K562 (cell line): ENCODE results near the gene SEC24A. TPM values are rescaled to one million over a fixed set of nuclear protein-coding genes. Genes with fewer than 3 reads are reported as not detected.

Experiments
- BCOR ChIP-seq: fragments of 450-650 bp; IDR thresholded peaks from 2 replicates; pipeline ENCODE4 v1.6.1; 2016
- EHMT2 ChIP-seq: fragments of 450-650 bp; IDR thresholded peaks from 2 replicates; pipeline ENCODE4 v1.6.1; 2018; ENCODE audit warnings: antibody characterized with exemption
- ESRRA ChIP-seq: fragments of 450-650 bp; IDR thresholded peaks from 2 replicates; pipeline ENCODE4 v1.6.1; 2014; ENCODE audit warnings: low read depth, mild to moderate bottlenecking, moderate library complexity, borderline replicate concordance
- FOSL1 ChIP-seq: fragments of 200-800 bp; sonication (Bioruptor generic); conservative IDR thresholded peaks from 2 replicates; pipeline ENCODE4 v1.6.1; 2016; ENCODE audit warnings: missing genetic modification characterization, missing compliant biosample characterization
- FOXP1 ChIP-seq: sonication (generic); formaldehyde crosslinking; IDR thresholded peaks from 2 replicates; pipeline ENCODE4 v1.8.0; 2022; ENCODE audit warnings: mild to moderate bottlenecking, missing genetic modification reagents
- ILF3 ChIP-seq: fragments of 450-650 bp; IDR thresholded peaks from 2 replicates; pipeline ENCODE4 v1.6.1; 2018; ENCODE audit warnings: antibody characterized with exemption, mild to moderate bottlenecking, moderate library complexity, borderline replicate concordance
- JUND ChIP-seq, 2 experiments: IDR thresholded peaks; 2 replicates in 1 of 2; 3 replicates in 1 of 2; pipeline ENCODE4 v1.6.1; 2011; ENCODE audit warnings: borderline replicate concordance in 2 of 2, low read depth in 2 of 2, low read length in 2 of 2, improper control_type of control experiment in 1 of 2, missing biosample characterization in 1 of 2, missing genetic modification characterization in 1 of 2, missing genetic modification reagents in 1 of 2
- MEF2D ChIP-seq: conservative IDR thresholded peaks from 2 replicates; pipeline ENCODE4 v1.6.1; 2016; ENCODE audit warnings: low read depth, missing genetic modification characterization, missing compliant biosample characterization
- NR2F6 ChIP-seq: fragments of 450-650 bp; formaldehyde crosslinking; IDR thresholded peaks from 2 replicates; pipeline ENCODE4 v1.4.0; 2020; ENCODE audit warnings: mild to moderate bottlenecking
- NRF1 ChIP-seq, 2 experiments: fragments of 450-650 bp; IDR thresholded peaks in 1 of 2; conservative IDR thresholded peaks in 1 of 2; 2 replicates each; pipeline ENCODE4 v1.6.1; 2014; ENCODE audit warnings: mild to moderate bottlenecking in 2 of 2
- POU5F1 ChIP-seq: fragments of 150-350 bp; IDR thresholded peaks from 2 replicates; pipeline ENCODE4 v1.6.1; 2014; ENCODE audit warnings: borderline replicate concordance, low read length, low read depth, mild to moderate bottlenecking; ENCODE audit not compliant: partially characterized antibody
- SREBF2 ChIP-seq: sonication (generic); formaldehyde crosslinking; IDR thresholded peaks from 2 replicates; pipeline ENCODE4 v1.4.0; 2020; ENCODE audit warnings: mild to moderate bottlenecking, missing genetic modification reagents
- TAF15 ChIP-seq: fragments of 200-400 bp; formaldehyde crosslinking; IDR thresholded peaks from 2 replicates; pipeline ENCODE4 v1.6.1; 2017; ENCODE audit warnings: mild to moderate bottlenecking, low read depth, low read length, moderate library complexity
- ZC3H8 ChIP-seq: fragments of 450-650 bp; IDR thresholded peaks from 2 replicates; pipeline ENCODE4 v1.6.1; 2017
- ZNF282 ChIP-seq: sonication (generic); formaldehyde crosslinking; IDR thresholded peaks from 2 replicates; pipeline ENCODE4 v1.8.1; 2023; ENCODE audit warnings: missing genetic modification reagents
- ZNF444 ChIP-seq: fragments of 250-450 bp; sonication (Bioruptor Pico); IDR thresholded peaks from 2 replicates; pipeline ENCODE4 v1.4.0; 2020; ENCODE audit warnings: mild to moderate bottlenecking, moderate library complexity
- polyA plus RNA-seq, 8 experiments: library from polyadenylated mRNA; depleted of rRNA in 4 of 8; stranded (reverse) in 5 of 8; unstranded in 3 of 8; fragments of >200 nt; fragmentation: Nextera tagmentation in 2 of 8; fragmentation: Illumina TruSeq in 1 of 8; extraction: Ambion mirVana in 2 of 8; extraction: Trizol in 1 of 8; gene quantifications; 2 replicates each; pipeline versions ENCODE4 v1.2.1 to v1.2.3, GENCODE V29; 2011 to 2014; ENCODE audit warnings: inconsistent platforms in 1 of 8, missing spikeins in 1 of 8
- total RNA-seq, 7 experiments: library from RNA; depleted of rRNA in 6 of 7; stranded (reverse); fragments of >200 nt in 6 of 7; fragmentation: Illumina TruSeq in 2 of 7; extraction: Trizol in 2 of 7; gene quantifications; 2 replicates each; pipeline versions ENCODE4 v1.2.1 to v1.2.3, GENCODE V29; 2011 to 2021; ENCODE audit warnings: low replicate concordance in 1 of 7
- TF ChIP-seq, protein P1 (sequence below): fragments of 200-800 bp; sonication (Bioruptor generic); IDR thresholded peaks from 2 replicates; pipeline ENCODE4 v1.6.1; 2017; ENCODE audit warnings: missing genetic modification characterization, missing compliant biosample characterization
- TF ChIP-seq, protein P2 (sequence below): fragments of 250-450 bp; sonication (Bioruptor Pico); IDR thresholded peaks from 2 replicates; pipeline ENCODE4 v1.5.0; 2020; ENCODE audit warnings: mild to moderate bottlenecking
- TF ChIP-seq, protein P3 (sequence below): fragments of 250-450 bp; sonication (Bioruptor Pico); IDR thresholded peaks from 2 replicates; pipeline ENCODE4 v1.8.0; 2022; ENCODE audit warnings: inconsistent platforms, mild to moderate bottlenecking, moderate library complexity, borderline replicate concordance
- TF ChIP-seq, protein P4 (sequence below): fragments of 250-450 bp; sonication (Bioruptor Pico); IDR thresholded peaks from 2 replicates; pipeline ENCODE4 v1.4.0; 2020; ENCODE audit warnings: mild to moderate bottlenecking

The SEC24A gene
- total and polyA plus RNA-seq, 9 of the 15 experiments (the other 6 are each of a cell fraction or from before 2014, with no cell fraction given), result 7.9 to 36.5 (median 17.5) TPM

DNA sequence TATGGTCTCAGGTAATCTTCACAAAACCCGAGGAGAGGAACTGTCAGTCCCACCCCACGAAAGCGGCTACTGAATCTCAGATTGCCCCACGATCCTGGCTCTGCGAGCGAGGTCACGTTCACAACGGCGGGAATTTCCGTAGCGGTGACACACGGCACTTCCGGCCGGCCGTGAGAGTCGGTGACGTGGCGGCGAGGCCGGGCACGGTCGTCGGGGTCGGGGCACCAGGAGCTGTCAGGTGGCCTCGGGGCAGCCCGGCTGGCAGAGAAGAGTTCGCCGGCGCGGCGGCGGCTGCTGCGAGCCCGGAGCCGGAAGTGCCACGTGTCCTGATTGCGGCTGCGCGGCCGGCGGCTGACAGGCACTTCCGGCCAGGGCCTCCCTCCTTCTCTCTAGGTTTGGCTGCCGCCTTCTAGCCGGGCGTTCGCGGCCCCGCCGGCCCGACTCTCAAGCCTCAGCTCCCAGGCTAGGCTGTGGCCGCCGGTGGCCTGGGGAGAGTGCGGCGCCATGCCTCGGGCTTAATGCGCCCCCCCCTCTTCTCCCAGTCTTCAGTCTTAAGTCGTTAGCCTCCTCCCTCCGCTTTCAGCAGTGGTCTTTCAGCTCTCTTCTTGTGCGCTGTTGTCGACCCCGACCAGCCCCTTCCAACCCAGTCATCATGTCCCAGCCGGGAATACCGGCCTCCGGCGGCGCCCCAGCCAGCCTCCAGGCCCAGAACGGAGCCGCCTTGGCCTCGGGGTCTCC, at the start of gene SEC24A (continued):
- TF ChIP-seq, protein P1, sequence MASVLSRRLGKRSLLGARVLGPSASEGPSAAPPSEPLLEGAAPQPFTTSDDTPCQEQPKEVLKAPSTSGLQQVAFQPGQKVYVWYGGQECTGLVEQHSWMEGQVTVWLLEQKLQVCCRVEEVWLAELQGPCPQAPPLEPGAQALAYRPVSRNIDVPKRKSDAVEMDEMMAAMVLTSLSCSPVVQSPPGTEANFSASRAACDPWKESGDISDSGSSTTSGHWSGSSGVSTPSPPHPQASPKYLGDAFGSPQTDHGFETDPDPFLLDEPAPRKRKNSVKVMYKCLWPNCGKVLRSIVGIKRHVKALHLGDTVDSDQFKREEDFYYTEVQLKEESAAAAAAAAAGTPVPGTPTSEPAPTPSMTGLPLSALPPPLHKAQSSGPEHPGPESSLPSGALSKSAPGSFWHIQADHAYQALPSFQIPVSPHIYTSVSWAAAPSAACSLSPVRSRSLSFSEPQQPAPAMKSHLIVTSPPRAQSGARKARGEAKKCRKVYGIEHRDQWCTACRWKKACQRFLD, result peak; percentile 81; the same call in 1 of the 2 replicates
- TF ChIP-seq, protein P2, sequence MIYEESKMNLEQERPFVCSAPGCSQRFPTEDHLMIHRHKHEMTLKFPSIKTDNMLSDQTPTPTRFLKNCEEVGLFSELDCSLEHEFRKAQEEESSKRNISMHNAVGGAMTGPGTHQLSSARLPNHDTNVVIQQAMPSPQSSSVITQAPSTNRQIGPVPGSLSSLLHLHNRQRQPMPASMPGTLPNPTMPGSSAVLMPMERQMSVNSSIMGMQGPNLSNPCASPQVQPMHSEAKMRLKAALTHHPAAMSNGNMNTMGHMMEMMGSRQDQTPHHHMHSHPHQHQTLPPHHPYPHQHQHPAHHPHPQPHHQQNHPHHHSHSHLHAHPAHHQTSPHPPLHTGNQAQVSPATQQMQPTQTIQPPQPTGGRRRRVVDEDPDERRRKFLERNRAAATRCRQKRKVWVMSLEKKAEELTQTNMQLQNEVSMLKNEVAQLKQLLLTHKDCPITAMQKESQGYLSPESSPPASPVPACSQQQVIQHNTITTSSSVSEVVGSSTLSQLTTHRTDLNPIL (CRISPR knock-in tag), result no peak
- TF ChIP-seq ZC3H8 (no peak), ILF3 (no peak), NRF1 (conservative IDR thresholded peaks at IDR 0.05 in 1 of 2, IDR thresholded peaks at IDR 0.05 in 1 of 2) (peak; percentile 89 to 91), ZNF282 (CRISPR knock-in tag) (no peak), JUND (IDR thresholded peaks at IDR 0.05; ENCODE audit: borderline replicate concordance, low read depth, low read length) (no peak; the same call in 1 of the 2 replicates), JUND (tag; IDR thresholded peaks at IDR 0.05; ENCODE audit: borderline replicate concordance, low read depth, low read length) (peak; percentile 58; the same call in 2 of the 3 replicates), TAF15 (no peak), BCOR (no peak), SREBF2 (CRISPR knock-in tag) (no peak), NR2F6 (CRISPR knock-in tag) (no peak), EHMT2 (no peak), ZNF444 (CRISPR knock-in tag) (no peak), POU5F1 (no peak), FOSL1 (tag) (0 out of 2 replicates have a peak, but pooled peaks have one; percentile 21), MEF2D (tag) (no peak), FOXP1 (CRISPR knock-in tag) (peak; percentile 70), ESRRA (peak; percentile 66; the same call in 1 of the 2 replicates)
- TF ChIP-seq, protein P3, sequence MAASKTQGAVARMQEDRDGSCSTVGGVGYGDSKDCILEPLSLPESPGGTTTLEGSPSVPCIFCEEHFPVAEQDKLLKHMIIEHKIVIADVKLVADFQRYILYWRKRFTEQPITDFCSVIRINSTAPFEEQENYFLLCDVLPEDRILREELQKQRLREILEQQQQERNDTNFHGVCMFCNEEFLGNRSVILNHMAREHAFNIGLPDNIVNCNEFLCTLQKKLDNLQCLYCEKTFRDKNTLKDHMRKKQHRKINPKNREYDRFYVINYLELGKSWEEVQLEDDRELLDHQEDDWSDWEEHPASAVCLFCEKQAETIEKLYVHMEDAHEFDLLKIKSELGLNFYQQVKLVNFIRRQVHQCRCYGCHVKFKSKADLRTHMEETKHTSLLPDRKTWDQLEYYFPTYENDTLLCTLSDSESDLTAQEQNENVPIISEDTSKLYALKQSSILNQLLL (CRISPR knock-in tag), result no peak
- TF ChIP-seq, protein P4, sequence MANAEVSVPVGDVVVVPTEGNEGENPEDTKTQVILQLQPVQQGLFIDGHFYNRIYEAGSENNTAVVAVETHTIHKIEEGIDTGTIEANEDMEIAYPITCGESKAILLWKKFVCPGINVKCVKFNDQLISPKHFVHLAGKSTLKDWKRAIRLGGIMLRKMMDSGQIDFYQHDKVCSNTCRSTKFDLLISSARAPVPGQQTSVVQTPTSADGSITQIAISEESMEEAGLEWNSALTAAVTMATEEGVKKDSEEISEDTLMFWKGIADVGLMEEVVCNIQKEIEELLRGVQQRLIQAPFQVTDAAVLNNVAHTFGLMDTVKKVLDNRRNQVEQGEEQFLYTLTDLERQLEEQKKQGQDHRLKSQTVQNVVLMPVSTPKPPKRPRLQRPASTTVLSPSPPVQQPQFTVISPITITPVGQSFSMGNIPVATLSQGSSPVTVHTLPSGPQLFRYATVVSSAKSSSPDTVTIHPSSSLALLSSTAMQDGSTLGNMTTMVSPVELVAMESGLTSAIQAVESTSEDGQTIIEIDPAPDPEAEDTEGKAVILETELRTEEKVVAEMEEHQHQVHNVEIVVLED (CRISPR knock-in tag), result 0 out of 2 replicates have a peak, but pooled peaks have one; percentile 14
